GM10266 (cell line): ENCODE results near the gene NRCAM.

Experiments
- DNase-seq: peaks from one replicate; pipeline ENCODE4 v3.0.0; 2012; ENCODE audit errors: extremely low spot score
- CTCF ChIP-seq: IDR thresholded peaks from 2 replicates; pipeline ENCODE4 v1.5.1; 2012; ENCODE audit warnings: mild to moderate bottlenecking, low read depth; ENCODE audit not compliant: control insufficient read depth, insufficient read depth; ENCODE audit errors: missing control alignments

NRCAM gene

GRCh38 chr7:108248821-108249220, 207.4 kb downstream of the NRCAM start:
- DNase-seq = no peak

GRCh38 chr7:108248418-108248817, 207.8 kb downstream of the NRCAM start:
- DNase-seq = no peak
- no peak for TF ChIP-seq CTCF

More at GRCh38 chr7:108248821-108249220, 207.4 kb downstream of the NRCAM start:
- TF ChIP-seq CTCF = no peak

- TF ChIP-seq CTCF = no peak
- DNase-seq = no peak
Measured at GRCh38 chr7:108247614-108248013, 208.6 kb downstream of the NRCAM start.

GRCh38 chr7:108246227-108246837, 209.9 kb downstream of the NRCAM start:
- peak; percentile 42 for DNase-seq
- no peak for TF ChIP-seq CTCF

GRCh38 chr7:108245523-108246226, 210.6 kb downstream of the NRCAM start:
- no peak for DNase-seq
- no peak for TF ChIP-seq CTCF

GRCh38 chr7:108244110-108244509, 212.1 kb downstream of the NRCAM start:
- no peak for TF ChIP-seq CTCF
- DNase-seq = no peak
